HG02970 (cell line): Measurements from ENCODE around the gene MAGEB1.

Experiments used
- ATAC-seq: cut with Tn5 transposase; IDR thresholded peaks from one replicate; pipeline ENCODE4 v1.9.1; 2021; ENCODE audit warnings: mild to moderate bottlenecking, moderate library complexity, moderate number of reproducible peaks; ENCODE audit not compliant: unreplicated experiment, low FRiP score

MAGEB1 gene

GRCh38 chrX:30246769-30247489, at the start of gene MAGEB1:
Gene MAGEB1, plus strand, starts transcription at chrX:30247146. Its CDS starts 3,348 bp downstream, at chrX:30250494.
- no peak for ATAC-seq

GRCh38 chrX:30212172-30212571, 34.8 kb upstream of the MAGEB1 start:
- no peak for ATAC-seq

GRCh38 chrX:30215357-30215843, 31.5 kb upstream of the MAGEB1 start, which contains the start of gene MAGEB2:
Gene MAGEB2, plus strand, starts transcription at chrX:30215563. Its CDS starts 3,018 bp downstream, at chrX:30218581.
- no peak for ATAC-seq

GRCh38 chrX:30217465-30217864, 29.5 kb upstream of the MAGEB1 start:
- no peak for ATAC-seq

GRCh38 chrX:30219372-30219771, 27.6 kb upstream of the MAGEB1 start:
- ATAC-seq, result no peak

GRCh38 chrX:30220661-30221060, 26.3 kb upstream of the MAGEB1 start:
- ATAC-seq, result no peak

GRCh38 chrX:30224536-30224935, 22.4 kb upstream of the MAGEB1 start:
- no peak for ATAC-seq

- no peak for ATAC-seq
Observed at GRCh38 chrX:30228526-30228925, 18.4 kb upstream of the MAGEB1 start.

- ATAC-seq, result no peak
Observed at GRCh38 chrX:30230395-30230794, 16.6 kb upstream of the MAGEB1 start, which contains the start of gene MAGEB3. Gene MAGEB3, plus strand, starts transcription at chrX:30230657. Its CDS starts 5,268 bp downstream, at chrX:30235925.

GRCh38 chrX:30241724-30242415, 5.1 kb upstream of the MAGEB1 start, which contains the start of gene MAGEB4:
Gene MAGEB4, plus strand, starts transcription at chrX:30242000. Its CDS starts 136 bp downstream, at chrX:30242136.
- no peak for ATAC-seq

- no peak for ATAC-seq
Observed at GRCh38 chrX:30248854-30249253, 1.9 kb downstream of the MAGEB1 start.

- no peak for ATAC-seq
Observed at GRCh38 chrX:30253257-30253656, 6.3 kb downstream of the MAGEB1 start.

GRCh38 chrX:30259927-30260326, 13.0 kb downstream of the MAGEB1 start:
- no peak for ATAC-seq

GRCh38 chrX:30261012-30261411, 14.1 kb downstream of the MAGEB1 start:
- ATAC-seq, result no peak

- no peak for ATAC-seq
Observed at GRCh38 chrX:30262763-30263162, 15.8 kb downstream of the MAGEB1 start.

- ATAC-seq, result no peak
Observed at GRCh38 chrX:30270639-30271038, 23.7 kb downstream of the MAGEB1 start.

- no peak for ATAC-seq
Observed at GRCh38 chrX:30275498-30275897, 28.6 kb downstream of the MAGEB1 start.

- no peak for ATAC-seq
Observed at GRCh38 chrX:30278365-30278764, 31.4 kb downstream of the MAGEB1 start.

- ATAC-seq, result no peak
Observed at GRCh38 chrX:30280428-30280827, 33.5 kb downstream of the MAGEB1 start.

- no peak for ATAC-seq
Observed at GRCh38 chrX:30282527-30282926, 35.6 kb downstream of the MAGEB1 start.

GRCh38 chrX:30283456-30284200, 36.7 kb downstream of the MAGEB1 start:
- ATAC-seq, result no peak
